ENCODE data around the gene OPCML.

DNA sequence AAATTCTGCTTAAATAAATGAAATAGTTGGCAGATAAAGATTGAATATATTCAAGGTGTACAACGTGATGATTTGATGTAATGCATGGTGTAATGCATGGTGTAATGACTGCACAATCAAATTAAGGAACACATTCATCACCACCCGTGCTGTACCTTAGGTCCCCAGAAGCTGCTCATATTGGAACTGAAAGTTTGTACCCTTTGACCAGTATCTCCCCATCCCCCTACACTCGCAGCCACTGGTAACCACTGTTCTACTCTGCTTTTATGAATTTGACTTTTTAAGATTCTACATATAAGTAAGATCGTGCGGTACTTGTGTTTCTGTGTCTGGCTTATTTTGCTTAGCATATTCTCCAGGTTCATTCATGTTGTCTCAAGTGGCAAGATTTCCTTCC is 445.8 kb downstream of the OPCML start:
- TF ChIP-seq CTCF (conservative IDR thresholded peaks at IDR 0.05 in 1 of 2, IDR thresholded peaks at IDR 0.05 in 1 of 2; ENCODE audit: low read depth in 1 of 2, low read length in 2 of 2) (no peak), EZH2 (IDR thresholded peaks at IDR 0.05; ENCODE audit: low read length, missing control alignments) (no peak)
